B cell (primary cell): ENCODE data around the gene ZNF830. TPM values are rescaled to one million over a fixed set of nuclear protein-coding genes. Genes with fewer than 3 reads are reported as not detected.

ENCODE experiments used
- ATAC-seq: fragments of 200-7000 bp; cut with Tn5 transposase; one replicate; pipeline ENCODE4 v1.10.0; 2021; ENCODE audit warnings: low read depth, mild to moderate bottlenecking, moderate number of reproducible peaks, moderate library complexity
- CTCF ChIA-PET: fragments of 350-600 bp; sonication (Branson Sonifier 250); formaldehyde crosslinking; loops from one replicate; lab custom pipeline; 2021; ENCODE audit warnings: antibody characterized with exemption, inconsistent platforms; lab: Charles Lee
- POLR2A ChIA-PET: fragments of 350-600 bp; sonication (Branson Sonifier 250); formaldehyde crosslinking; loops from one replicate; lab custom pipeline; 2021; ENCODE audit warnings: antibody characterized with exemption; lab: Charles Lee
- DNase-seq: peaks from one replicate; pipeline ENCODE4 v3.0.0; 2013
- H2AFZ ChIP-seq: 2 replicates; pipeline ENCODE4 v1.6.1; 2012; ENCODE audit warnings: mild to moderate bottlenecking, low read depth, low read length; ENCODE audit not compliant: insufficient read depth, poor library complexity, severe bottlenecking
- H3K27ac ChIP-seq, 2 donors: 1 replicate in 1 of 2; 2 replicates in 1 of 2; pipeline ENCODE4 v1.5.1; 2012 to 2013; ENCODE audit warnings: low read length in 2 of 2, mild to moderate bottlenecking in 2 of 2, moderate library complexity in 1 of 2
- H3K27me3 ChIP-seq, 4 experiments: fragments of 200-600 bp in 1 of 4; sonication (generic) in 1 of 4; replicated peaks in 1 of 4; 1 replicate in 2 of 4; 2 replicates in 2 of 4; pipeline versions ENCODE4 v1.6.1 to v1.7.0; 2013 to 2016; ENCODE audit warnings: low read length in 3 of 4, mild to moderate bottlenecking in 2 of 4, mixed read lengths in 1 of 4, moderate library complexity in 1 of 4; ENCODE audit not compliant: insufficient read depth in 4 of 4, control insufficient read depth in 3 of 4; ENCODE audit errors: control extremely low read depth in 1 of 4
- H3K36me3 ChIP-seq, 2 experiments: replicated peaks in 1 of 2; 1 replicate in 1 of 2; 2 replicates in 1 of 2; pipeline versions ENCODE4 v1.6.1 to v1.7.1; 2013; ENCODE audit warnings: low read length in 1 of 2; ENCODE audit not compliant: insufficient read depth in 2 of 2, control insufficient read depth in 1 of 2; ENCODE audit errors: control extremely low read depth in 1 of 2, extremely low read depth in 1 of 2
- H3K4me1 ChIP-seq, 2 donors: fragments of 200-600 bp in 1 of 2; sonication (generic) in 1 of 2; 1 replicate in 1 of 2; 2 replicates in 1 of 2; pipeline versions ENCODE4 v1.5.1 to v1.6.1; 2013 to 2017; ENCODE audit warnings: low read length in 2 of 2; ENCODE audit not compliant: control insufficient read depth in 2 of 2, insufficient read depth in 2 of 2
- H3K4me2 ChIP-seq: replicated peaks from 2 replicates; pipeline ENCODE3; 2012; ENCODE audit warnings: mild to moderate bottlenecking, low read depth, low read length; ENCODE audit not compliant: poor library complexity, severe bottlenecking
- H3K4me3 ChIP-seq, 5 experiments: fragments of 200-600 bp in 1 of 5; sonication (generic) in 1 of 5; 1 replicate in 3 of 5; 2 replicates in 2 of 5; pipeline versions ENCODE4 v1.5.1 to v1.7.0; 2011 to 2016; ENCODE audit warnings: low read length in 4 of 5, mild to moderate bottlenecking in 4 of 5, low read depth in 2 of 5, control low read depth in 1 of 5, moderate library complexity in 1 of 5; ENCODE audit not compliant: insufficient read depth in 1 of 5; ENCODE audit errors: control extremely low read depth in 1 of 5, extremely low read depth in 1 of 5
- H3K79me2 ChIP-seq: fragments of 200-600 bp; sonication (generic); one replicate; pipeline ENCODE4 v1.6.0; 2016; ENCODE audit warnings: low read length; ENCODE audit not compliant: control insufficient read depth, insufficient read depth
- H3K9ac ChIP-seq: fragments of 200-600 bp; sonication (generic); 2 replicates; pipeline ENCODE4 v1.6.1; 2017; ENCODE audit warnings: mild to moderate bottlenecking, low read length, moderate library complexity
- H3K9me3 ChIP-seq, 3 donors: one replicate each; pipeline versions ENCODE4 v1.6.1 to v1.7.1; 2013; ENCODE audit warnings: low read length in 2 of 3; ENCODE audit not compliant: control insufficient read depth in 2 of 3, insufficient read depth in 1 of 3; ENCODE audit errors: control extremely low read depth in 1 of 3
- H4K20me1 ChIP-seq: 2 replicates; pipeline ENCODE4 v1.6.0; 2012; ENCODE audit warnings: mild to moderate bottlenecking, low read length; ENCODE audit not compliant: insufficient read depth, control insufficient read depth, poor library complexity, severe bottlenecking
- H3K27ac Mint-ChIP-seq: one replicate; pipeline ENCODE4 v1.8.0; 2021; ENCODE audit warnings: mixed read lengths
- H3K27me3 Mint-ChIP-seq: one replicate; pipeline ENCODE4 v1.8.0; 2021; ENCODE audit warnings: mixed read lengths
- H3K4me1 Mint-ChIP-seq: one replicate; pipeline ENCODE4 v1.8.0; 2021; ENCODE audit warnings: mixed read lengths
- H3K4me3 Mint-ChIP-seq: one replicate; pipeline ENCODE4 v1.8.0; 2021; ENCODE audit warnings: mixed read lengths
- H3K9me3 Mint-ChIP-seq: one replicate; pipeline ENCODE4 v1.8.0; 2022; ENCODE audit warnings: mixed read lengths; ENCODE audit not compliant: insufficient read depth
- EZH2 ChIP-seq: IDR thresholded peaks from 2 replicates; pipeline ENCODE4 v1.6.1; 2012; ENCODE audit warnings: borderline replicate concordance, low read depth, mild to moderate bottlenecking, moderate library complexity, low read length; ENCODE audit not compliant: insufficient read depth, poor library complexity, severe bottlenecking
- WGBS: methylation state at CpG from one replicate; pipeline ENCODE4 v1.1.5; 2013; ENCODE audit warnings: missing lambda C conversion rate; ENCODE audit not compliant: insufficient coverage; 5-methylcytosine and 5-hydroxymethylcytosine counted together
- intact Hi-C: fragments of 100-400 bp; cut with micrococcal nuclease; formaldehyde crosslinking; loops from one replicate; pipeline ENCODE4 v1.10.0; 2022
- polyA plus RNA-seq: library from polyadenylated mRNA; depleted of rRNA; stranded (reverse); fragments of >200 nt; gene quantifications from 2 replicates; pipeline ENCODE4 v1.2.3, GENCODE V29; 2012
- total RNA-seq, 2 donors: library from RNA; stranded (reverse); fragments of 120-200 nt in 1 of 2; gene quantifications; 1 replicate in 1 of 2; 2 replicates in 1 of 2; pipeline versions ENCODE4 v1.2.3 to v1.2.4, GENCODE V29; 2013 to 2022
- TF ChIP-seq, protein P1 (sequence below): fragments of 200-600 bp; IDR thresholded peaks from one replicate; pipeline ENCODE4 v1.8.0; 2022; ENCODE audit warnings: antibody characterized with exemption, mild to moderate bottlenecking

Gene ZNF830
- total and polyA plus RNA-seq, 2 donors (not counting 1 experiment from before 2014, with no cell fraction given): 9.3 to 44.6 TPM

GRCh38 chr17:34993031-34993430, 31.7 kb downstream of the ZNF830 start:
- ATAC-seq: no peak
- POLR2A ChIA-PET: no interaction called here

More at GRCh38 chr17:34993031-34993430, 31.7 kb downstream of the ZNF830 start:
- TF ChIP-seq, protein P1, sequence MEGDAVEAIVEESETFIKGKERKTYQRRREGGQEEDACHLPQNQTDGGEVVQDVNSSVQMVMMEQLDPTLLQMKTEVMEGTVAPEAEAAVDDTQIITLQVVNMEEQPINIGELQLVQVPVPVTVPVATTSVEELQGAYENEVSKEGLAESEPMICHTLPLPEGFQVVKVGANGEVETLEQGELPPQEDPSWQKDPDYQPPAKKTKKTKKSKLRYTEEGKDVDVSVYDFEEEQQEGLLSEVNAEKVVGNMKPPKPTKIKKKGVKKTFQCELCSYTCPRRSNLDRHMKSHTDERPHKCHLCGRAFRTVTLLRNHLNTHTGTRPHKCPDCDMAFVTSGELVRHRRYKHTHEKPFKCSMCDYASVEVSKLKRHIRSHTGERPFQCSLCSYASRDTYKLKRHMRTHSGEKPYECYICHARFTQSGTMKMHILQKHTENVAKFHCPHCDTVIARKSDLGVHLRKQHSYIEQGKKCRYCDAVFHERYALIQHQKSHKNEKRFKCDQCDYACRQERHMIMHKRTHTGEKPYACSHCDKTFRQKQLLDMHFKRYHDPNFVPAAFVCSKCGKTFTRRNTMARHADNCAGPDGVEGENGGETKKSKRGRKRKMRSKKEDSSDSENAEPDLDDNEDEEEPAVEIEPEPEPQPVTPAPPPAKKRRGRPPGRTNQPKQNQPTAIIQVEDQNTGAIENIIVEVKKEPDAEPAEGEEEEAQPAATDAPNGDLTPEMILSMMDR: no peak
- no peak for TF ChIP-seq EZH2
- Histone ChIP-seq H3K4me1 (no peaks in the 10 kb centered on the region), H3K36me3 (peaks cover 0 to 62% of the 10 kb centered on the region in 2 experiments), H4K20me1 (no peaks in the 10 kb centered on the region), H3K27me3 (no peaks in the 10 kb centered on the region), H3K4me3 (no peak overlapping the region), H3K27ac (no peak overlapping the region), H3K79me2 (peaks cover 4% of the 10 kb centered on the region), H3K9me3 (no peaks in the 10 kb centered on the region), H2AFZ (no peak overlapping the region), H3K9ac (no peak overlapping the region), H3K4me2 (no peak overlapping the region)
- intact Hi-C loops: no loop called here
- Mint-ChIP-seq H3K4me1 (no peaks in the 10 kb centered on the region), H3K4me3 (no peak overlapping the region), H3K9me3 (no peaks in the 10 kb centered on the region), H3K27me3 (no peaks in the 10 kb centered on the region), H3K27ac (no peak overlapping the region)
- CTCF ChIA-PET: interaction anchor here (1.4 to 1.7 kb wide), 2 partner anchors 10 to 126 kb away, joined by 3 to 5 read pairs; partner anchors contain the start of gene RAD51D
- DNase-seq: no peak
- WGBS: 67% methylated on average over 2 of the region's 2 CpGs
